GM12801 (cell line): ENCODE results near the gene PRRX1.

Experiments used
- CTCF ChIP-seq: IDR thresholded peaks from one replicate; pipeline ENCODE4 v1.5.1; 2011; ENCODE audit warnings: control low read depth; ENCODE audit not compliant: insufficient read length; ENCODE audit errors: extremely low read depth

PRRX1 gene

DNA sequence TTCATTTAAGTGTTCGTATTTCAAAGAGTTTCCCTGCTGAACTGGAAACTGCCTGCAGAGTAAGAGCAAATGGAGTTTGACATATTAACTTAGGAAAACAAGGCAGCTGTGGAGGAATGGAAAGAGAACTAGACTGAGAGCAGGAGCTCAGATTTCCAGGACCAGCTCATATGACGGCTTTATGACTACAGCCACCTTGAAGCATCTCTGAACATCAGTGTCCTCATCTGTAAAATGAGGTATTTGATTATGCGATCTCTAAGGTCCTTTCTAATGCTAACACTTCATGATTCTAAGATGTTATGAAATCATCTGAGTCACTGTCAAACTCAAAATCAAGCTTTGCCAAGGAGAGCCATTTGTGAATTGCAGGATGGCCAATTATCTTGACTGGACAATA is 112.3 kb downstream of the PRRX1 start:
- TF ChIP-seq CTCF, result no peak

- no peak for TF ChIP-seq CTCF
Measured at GRCh38 chr1:170776777-170777176, 112.8 kb downstream of the PRRX1 start.
